A673 (cell line): ENCODE results near the gene TMEM107. TPM values are rescaled to one million over a fixed set of nuclear protein-coding genes. Genes with fewer than 3 reads are reported as not detected.

Source experiments
- BruUV-seq: library from RNA; stranded (reverse); fragments of 400-500 nt; replicated peaks from 2 replicates; lab custom pipeline; 2021; lab: Mats Ljungman, UMichigan
- CTCF ChIA-PET: fragments of 300-600 bp; sonication (Branson Sonifier 250); formaldehyde crosslinking; loops from one replicate; lab custom pipeline; 2022; ENCODE audit warnings: antibody characterized with exemption; lab: Charles Lee
- POLR2A ChIA-PET: fragments of 300-600 bp; sonication (Branson Sonifier 250); formaldehyde crosslinking; loops from one replicate; lab custom pipeline; 2022; ENCODE audit warnings: antibody characterized with exemption; ENCODE audit not compliant: low non-redundant PET; lab: Charles Lee
- DNase-seq: peaks from one replicate; pipeline ENCODE4 v3.0.0-alpha.2; 2015; ENCODE audit warnings: low spot score
- H3K27ac ChIP-seq: fragments of 200-600 bp; sonication (generic); 2 replicates; pipeline ENCODE4 v1.5.1; 2016; ENCODE audit warnings: mixed run types, low read depth, mild to moderate bottlenecking, mixed read lengths, antibody characterized with exemption, low read length; ENCODE audit not compliant: poor library complexity, severe bottlenecking
- H3K27me3 ChIP-seq: fragments of 200-600 bp; sonication (generic); replicated peaks from 2 replicates; pipeline ENCODE4 v1.6.1; 2017; ENCODE audit warnings: mixed run types, low read depth, mild to moderate bottlenecking, mixed read lengths, antibody characterized with exemption, low read length; ENCODE audit not compliant: insufficient read depth, poor library complexity
- H3K36me3 ChIP-seq: fragments of 200-600 bp; sonication (generic); 2 replicates; pipeline ENCODE4 v1.6.1; 2016; ENCODE audit warnings: mixed run types, mild to moderate bottlenecking, mixed read lengths, antibody characterized with exemption, low read length; ENCODE audit not compliant: insufficient read depth, poor library complexity, severe bottlenecking
- H3K4me1 ChIP-seq: fragments of 200-600 bp; sonication (generic); 2 replicates; pipeline ENCODE4 v1.6.1; 2017; ENCODE audit warnings: mixed run types, mild to moderate bottlenecking, mixed read lengths, antibody characterized with exemption, low read length; ENCODE audit not compliant: insufficient read depth, poor library complexity, severe bottlenecking
- H3K4me3 ChIP-seq: fragments of 200-600 bp; sonication (generic); 2 replicates; pipeline ENCODE4 v1.5.1; 2016; ENCODE audit warnings: low read depth, mixed run types, mild to moderate bottlenecking, mixed read lengths, low read length; ENCODE audit not compliant: poor library complexity, severe bottlenecking
- H3K9me3 ChIP-seq: fragments of 200-600 bp; sonication (generic); 2 replicates; pipeline ENCODE4 v1.6.1; 2016; ENCODE audit warnings: mixed run types, low read depth, mild to moderate bottlenecking, mixed read lengths, antibody characterized with exemption, low read length; ENCODE audit not compliant: poor library complexity, severe bottlenecking
- EZH2 ChIP-seq: fragments of 200-600 bp; sonication (generic); IDR thresholded peaks from 2 replicates; pipeline ENCODE4 v1.6.1; 2017; ENCODE audit warnings: borderline replicate concordance, low read depth, mild to moderate bottlenecking, mixed read lengths, antibody characterized with exemption, low read length; ENCODE audit not compliant: poor library complexity, severe bottlenecking
- intact Hi-C: fragments of 100-400 bp; cut with micrococcal nuclease; formaldehyde crosslinking; loops from one replicate; pipeline ENCODE4 v1.10.0; 2022; ENCODE audit not compliant: unreplicated experiment
- total RNA-seq: library from RNA; stranded (reverse); gene quantifications from 2 replicates; pipeline ENCODE4 v1.2.3, GENCODE V29; 2021
- TF ChIP-seq, protein P1 (sequence below): fragments of 300-800, 200-600 bp; sonication (generic); conservative IDR thresholded peaks from 2 replicates; pipeline ENCODE4 v1.5.1; 2017; ENCODE audit warnings: low read depth, mild to moderate bottlenecking, antibody characterized with exemption, low read length, moderate library complexity, mixed read lengths

The TMEM107 gene
- total RNA-seq, 1 experiment from 2014 or later = 19.4 TPM

DNA sequence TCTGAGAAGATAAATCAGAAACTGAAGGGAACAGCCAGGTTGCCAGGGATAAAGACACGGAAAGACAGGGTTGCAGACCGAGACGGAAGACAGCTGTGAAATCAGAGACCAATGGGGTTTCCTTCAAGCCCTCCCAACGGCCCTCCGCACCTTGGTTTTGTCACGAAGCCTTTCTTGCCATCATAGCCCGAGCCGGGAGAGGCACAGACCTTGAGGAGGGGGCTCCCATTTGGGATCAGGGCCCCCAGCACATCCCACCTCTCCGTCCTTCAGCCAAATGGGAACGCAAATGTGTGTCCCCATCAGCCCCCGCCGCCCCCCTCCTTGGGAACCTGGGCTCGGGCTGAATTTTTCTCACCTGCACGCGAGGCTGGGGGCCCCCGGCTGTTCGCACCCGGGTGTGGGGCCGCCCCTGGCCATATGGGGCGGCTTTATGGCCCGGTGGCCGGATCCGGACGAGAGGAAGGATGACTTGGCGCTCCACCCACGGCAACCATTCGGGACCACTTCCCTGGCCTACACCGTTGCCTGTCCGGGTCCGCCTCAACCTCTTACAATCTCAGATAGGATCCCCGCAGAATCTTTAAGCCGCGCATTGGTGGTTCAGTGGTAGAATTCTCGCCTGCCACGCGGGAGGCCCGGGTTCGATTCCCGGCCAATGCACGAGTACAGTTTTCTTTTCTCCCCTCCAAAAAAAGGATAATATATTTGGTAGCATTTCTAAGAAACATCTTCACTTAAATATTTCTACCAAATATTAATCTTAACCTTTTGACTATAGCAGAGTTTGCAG lies 50.8 kb downstream of the TMEM107 start:
- Histone ChIP-seq H3K36me3 (no peaks in the 10 kb centered on the region), H3K9me3 (no peaks in the 10 kb centered on the region), H3K4me3 (peak overlapping the region; percentile 68), H3K4me1 (peaks cover 6% of the 10 kb centered on the region), H3K27ac (peak overlapping the region; percentile 58), H3K27me3 (no peaks in the 10 kb centered on the region)
- peak; percentile 90 for DNase-seq
- TF ChIP-seq, protein P1, sequence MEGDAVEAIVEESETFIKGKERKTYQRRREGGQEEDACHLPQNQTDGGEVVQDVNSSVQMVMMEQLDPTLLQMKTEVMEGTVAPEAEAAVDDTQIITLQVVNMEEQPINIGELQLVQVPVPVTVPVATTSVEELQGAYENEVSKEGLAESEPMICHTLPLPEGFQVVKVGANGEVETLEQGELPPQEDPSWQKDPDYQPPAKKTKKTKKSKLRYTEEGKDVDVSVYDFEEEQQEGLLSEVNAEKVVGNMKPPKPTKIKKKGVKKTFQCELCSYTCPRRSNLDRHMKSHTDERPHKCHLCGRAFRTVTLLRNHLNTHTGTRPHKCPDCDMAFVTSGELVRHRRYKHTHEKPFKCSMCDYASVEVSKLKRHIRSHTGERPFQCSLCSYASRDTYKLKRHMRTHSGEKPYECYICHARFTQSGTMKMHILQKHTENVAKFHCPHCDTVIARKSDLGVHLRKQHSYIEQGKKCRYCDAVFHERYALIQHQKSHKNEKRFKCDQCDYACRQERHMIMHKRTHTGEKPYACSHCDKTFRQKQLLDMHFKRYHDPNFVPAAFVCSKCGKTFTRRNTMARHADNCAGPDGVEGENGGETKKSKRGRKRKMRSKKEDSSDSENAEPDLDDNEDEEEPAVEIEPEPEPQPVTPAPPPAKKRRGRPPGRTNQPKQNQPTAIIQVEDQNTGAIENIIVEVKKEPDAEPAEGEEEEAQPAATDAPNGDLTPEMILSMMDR = no peak
- TF ChIP-seq EZH2 = no peak
- CTCF ChIA-PET = no interaction called here
- intact Hi-C loops = no loop called here
- POLR2A ChIA-PET = no interaction called here
- no TSS peak for BruUV-seq

- ChIA-PET POLR2A (no interaction called here), CTCF (interaction anchor here (0.6 kb wide), 1 partner anchor 30 kb away, joined by 3 read pairs; no protein-coding TSS in a partner anchor)
- no peaks in the 10 kb centered on the region for H3K9me3 ChIP-seq
- intact Hi-C loops = loop anchor here (5.0 kb wide), 1 partner anchor 253 kb away; the partner anchor contains the start of gene KRABD2
- H3K4me1 ChIP-seq = peaks cover 6% of the 10 kb centered on the region
- H3K4me3 ChIP-seq = peak overlapping the region; percentile 68
- no peaks in the 10 kb centered on the region for H3K36me3 ChIP-seq
- DNase-seq = peak; percentile 50
- no peaks in the 10 kb centered on the region for H3K27me3 ChIP-seq
- no TSS peak for BruUV-seq
- H3K27ac ChIP-seq = no peak overlapping the region
- TF ChIP-seq, protein P1 = no peak
- no peak for TF ChIP-seq EZH2
Measured at GRCh38 chr17:8124350-8125153, 51.6 kb downstream of the TMEM107 start.

- Histone ChIP-seq H3K27ac (no peak within 1 kb of the TSS), H3K4me1 (peaks cover 6% of the 10 kb centered on the region), H3K27me3 (no peaks in the 10 kb centered on the region), H3K4me3 (peak within 1 kb of the TSS; percentile 68), H3K36me3 (no peaks in the 10 kb centered on the region), H3K9me3 (no peaks in the 10 kb centered on the region)
- intact Hi-C loops = loop anchor here (2.0 to 5.0 kb wide), 2 partner anchors 33 to 253 kb away; partner anchors contain the start of gene KRABD2
- no TSS peak for BruUV-seq
- peak; percentile 57 for DNase-seq
- TF ChIP-seq, protein P1 = no peak
- TF ChIP-seq EZH2 = no peak
- ChIA-PET CTCF (interaction anchor here (0.6 kb wide), 1 partner anchor 29 kb away, joined by 3 read pairs; no protein-coding TSS in a partner anchor), POLR2A (no interaction called here)
Measured at GRCh38 chr17:8123695-8124349, 52.4 kb downstream of the TMEM107 start, which contains the start of gene HES7. HES7 (minus strand) TSS chr17:8124106; CDS start chr17:8124084, 22 bp downstream.
